ENCODE results near the gene HMX2.

HMX2 gene

DNA sequence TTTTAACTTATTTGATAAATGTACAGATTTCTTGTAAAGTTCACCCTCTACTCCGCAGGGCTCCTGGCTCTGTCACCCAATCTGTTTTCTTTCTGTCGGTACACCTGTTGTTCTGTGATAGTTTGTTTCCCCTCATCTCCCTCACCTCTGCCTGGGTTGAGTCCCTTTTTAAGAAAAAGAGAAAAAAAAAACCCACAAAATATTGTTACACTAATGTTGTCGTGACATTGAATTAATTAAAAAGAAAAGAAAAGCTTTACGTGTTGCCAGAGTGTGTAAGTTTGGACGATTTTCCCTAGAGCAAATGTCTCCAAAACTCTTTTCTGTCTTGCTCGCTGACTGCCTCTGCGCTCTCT is 8.8 kb upstream of the HMX2 start:
- DNase-seq (ENCODE audit: low read depth) = no peak

DNA sequence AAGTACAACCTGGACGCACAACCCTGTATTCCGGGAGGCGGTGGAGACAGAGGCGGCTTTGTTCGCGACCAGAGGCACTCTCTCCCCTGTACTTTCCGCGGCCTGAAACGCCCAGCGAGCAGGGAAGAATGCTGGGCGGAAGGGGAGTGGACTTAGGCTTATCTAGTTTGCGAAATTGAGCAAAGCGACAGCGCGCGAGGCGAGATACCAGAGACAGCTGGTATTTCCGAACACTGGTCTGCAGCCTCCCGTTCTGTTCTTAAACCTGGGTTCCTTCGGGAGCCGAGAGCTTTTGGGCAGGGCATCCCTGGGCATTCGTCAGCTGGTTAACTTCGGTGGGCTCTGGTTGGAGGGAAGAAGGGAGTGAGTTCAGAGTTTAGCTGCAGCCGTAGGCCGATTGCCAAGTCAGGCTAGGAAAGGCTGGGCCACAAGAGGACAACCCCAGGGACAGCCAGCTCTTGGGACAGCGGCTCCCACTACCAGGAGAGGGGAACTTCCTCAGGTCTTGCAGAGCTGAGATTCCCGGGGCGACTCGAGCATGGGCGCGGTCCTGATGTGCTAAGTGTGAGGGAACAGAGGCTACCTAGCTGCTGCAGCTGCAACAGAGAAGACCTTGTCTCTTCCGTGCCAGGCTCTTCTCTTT is 8.3 kb upstream of the HMX2 start:
- DNase-seq (ENCODE audit: low read depth) = no peak

DNA sequence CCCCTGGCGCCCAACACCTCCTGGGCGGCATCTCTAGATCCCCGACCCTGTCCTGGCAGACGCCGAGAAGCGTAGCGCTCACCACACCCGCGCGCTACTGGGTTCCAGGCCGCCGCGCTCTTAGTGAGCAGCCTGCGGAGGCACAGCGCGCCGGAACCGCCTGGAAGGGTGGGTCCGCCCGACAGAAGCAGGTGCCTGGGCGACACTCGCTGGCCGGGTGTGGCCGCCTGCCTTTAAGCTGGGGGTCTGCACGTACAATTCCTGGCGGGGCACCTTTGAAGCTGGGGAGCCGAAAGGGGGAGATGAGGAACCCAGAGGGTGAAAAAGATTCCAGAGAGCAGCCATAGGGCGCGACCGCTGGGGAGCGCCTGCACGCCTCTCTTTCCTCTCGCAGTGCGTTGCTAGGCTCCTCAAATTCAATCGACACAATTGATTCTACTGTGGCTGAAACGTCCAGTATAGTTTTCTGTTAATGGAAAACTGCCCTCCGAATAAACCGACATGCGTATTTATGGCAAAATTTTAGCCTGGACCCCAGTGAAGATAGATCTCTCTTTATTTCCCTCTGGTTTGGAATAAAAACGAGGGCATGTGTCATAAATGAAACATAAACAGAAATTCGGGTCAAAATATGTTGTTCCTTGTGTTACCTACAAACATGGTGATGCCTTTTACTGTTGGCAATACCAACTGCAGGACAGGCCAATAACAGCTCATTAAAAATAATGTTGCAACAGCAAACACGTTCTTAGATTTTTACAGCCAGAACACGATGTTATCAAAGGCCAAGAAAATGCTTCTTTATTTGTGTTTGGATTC is 7.6 kb upstream of the HMX2 start:
- no peak for DNase-seq (ENCODE audit: low read depth)

DNA sequence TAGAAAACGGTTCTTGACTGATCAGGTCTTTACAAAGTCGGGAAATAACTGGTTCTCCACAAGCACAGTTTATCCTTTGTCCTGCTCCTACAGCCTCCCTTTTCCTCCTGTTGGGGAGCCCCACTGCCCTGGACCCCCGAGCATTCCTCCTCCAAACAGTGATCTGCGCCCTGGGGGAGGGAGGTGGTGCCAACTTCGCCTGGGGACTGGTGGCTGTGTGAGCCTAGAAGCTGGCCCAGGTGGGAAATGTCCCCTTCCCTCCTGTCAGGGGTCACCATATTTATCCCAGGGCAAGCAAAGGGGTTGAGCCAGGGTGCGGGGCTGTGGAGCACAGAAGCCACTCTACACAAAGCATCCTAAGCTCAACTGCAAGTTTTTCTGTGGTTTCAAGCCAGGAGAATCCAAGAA is 6.9 kb upstream of the HMX2 start:
- no peak for DNase-seq (ENCODE audit: low read depth)

DNA sequence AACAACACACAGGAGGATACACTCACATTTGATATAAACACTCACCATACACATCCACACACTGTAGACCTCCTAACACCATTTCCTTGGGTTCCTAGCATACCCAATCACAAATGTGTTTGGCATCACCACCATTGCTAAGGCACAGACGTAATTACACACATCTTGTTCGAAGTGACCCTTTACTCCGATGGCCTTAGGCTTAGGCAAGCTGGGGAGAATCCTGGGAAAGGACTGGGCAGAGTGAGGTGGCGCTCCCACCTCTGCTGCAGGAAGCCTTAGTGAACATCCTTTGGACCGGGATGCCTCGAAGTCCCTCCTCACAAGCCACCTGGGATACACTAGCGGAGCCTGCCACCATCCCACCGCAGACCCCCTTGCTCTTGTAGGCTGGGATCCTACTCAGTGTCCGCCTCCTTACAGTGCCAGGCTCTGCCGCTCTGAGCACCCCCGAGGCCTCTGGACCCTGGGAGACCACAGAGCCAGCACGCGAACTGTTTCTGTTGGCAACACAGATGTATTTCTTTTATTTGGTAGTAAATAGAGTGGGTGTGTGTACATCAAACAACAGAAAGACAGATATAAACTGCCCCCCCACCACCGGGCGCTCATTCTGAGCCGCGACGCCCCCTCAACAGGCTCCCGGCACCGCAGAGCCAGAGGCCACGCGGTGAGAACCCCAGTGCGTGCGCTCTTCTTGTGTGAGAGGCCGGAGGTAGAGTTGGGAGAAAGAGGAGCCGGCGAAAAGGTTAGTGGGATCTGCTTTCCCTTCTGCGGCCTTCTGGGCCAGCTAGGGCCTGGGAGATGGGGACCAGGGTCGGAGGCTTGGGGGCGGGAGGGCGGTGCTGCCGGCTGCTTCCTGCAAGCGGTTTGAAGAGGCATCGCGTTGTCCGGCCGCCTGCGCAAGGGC is 5.9 kb upstream of the HMX2 start:
- no peak for DNase-seq (ENCODE audit: low read depth)

DNA sequence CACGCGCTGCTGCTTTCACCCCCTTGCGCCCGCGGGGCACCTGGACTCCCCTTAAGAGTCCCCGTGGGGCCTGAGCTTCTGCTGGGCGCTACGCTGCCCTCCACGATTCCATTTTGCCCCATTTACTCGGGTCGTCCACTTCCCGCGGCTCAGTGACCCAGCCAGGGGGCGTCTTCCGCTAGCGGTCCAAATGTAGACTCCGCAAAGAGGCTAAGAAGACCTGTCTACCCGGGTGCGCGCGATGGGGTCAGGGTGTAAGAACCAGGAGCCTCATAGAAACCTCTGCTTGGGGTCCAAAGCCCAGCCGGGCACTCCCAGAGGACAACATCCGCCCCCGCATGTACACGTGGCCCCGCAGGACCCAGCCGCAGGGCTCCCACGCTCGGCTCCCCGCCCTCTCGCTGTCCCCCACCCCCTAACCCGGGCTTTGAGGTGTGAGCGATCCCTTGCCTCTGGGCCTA is 5.2 kb upstream of the HMX2 start:
- DNase-seq (ENCODE audit: low read depth) = no peak

DNA sequence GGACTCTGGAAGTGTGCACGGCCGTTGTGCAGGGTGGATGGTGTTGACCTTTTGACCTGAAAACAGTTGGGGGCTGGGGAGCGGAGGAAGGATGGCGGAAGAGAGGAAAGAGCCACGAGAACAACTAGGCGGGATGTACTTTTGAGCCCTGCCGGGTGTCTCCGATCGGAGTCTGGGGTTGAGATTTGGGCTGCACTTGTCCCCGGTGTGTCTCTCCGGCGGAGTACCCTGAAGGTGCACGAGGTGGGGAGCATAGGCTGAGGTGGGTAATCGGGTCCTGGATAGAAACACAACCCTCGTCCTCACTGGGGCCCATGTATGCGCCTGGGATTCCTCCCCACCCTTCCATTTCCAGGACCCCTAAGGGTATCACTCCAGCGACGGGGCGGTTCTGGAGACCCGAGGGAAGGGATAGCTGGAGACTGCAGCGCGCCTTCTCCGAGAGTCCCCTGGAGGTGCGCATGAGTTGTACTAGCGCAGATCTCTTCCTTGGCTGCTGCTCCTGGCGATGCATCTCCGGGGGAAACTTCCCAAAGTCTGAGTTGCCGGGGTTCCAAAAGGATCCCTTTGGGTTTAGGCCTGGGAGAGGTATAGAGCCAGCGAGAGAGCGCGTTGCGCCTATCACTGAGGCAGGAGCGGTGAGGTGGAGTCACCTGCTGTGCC is 4.6 kb upstream of the HMX2 start:
- DNase-seq (ENCODE audit: low read depth) = no peak

DNA sequence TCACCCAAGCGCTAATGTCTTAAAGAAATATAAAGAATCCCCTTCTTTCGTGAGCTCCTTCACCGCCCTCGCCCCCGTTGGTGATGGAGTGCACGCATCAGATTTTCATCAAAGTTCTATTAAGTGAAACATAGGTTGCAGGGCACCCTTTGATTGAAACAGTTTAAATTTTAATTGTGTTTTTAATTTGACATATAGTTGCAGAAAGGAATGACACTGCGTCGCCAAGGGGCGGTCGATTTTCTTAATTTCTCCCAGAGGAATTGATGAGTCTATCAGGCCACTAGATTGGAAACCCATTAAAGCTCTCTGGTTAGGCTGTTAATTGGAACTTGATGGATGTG is 4.1 kb upstream of the HMX2 start:
- no peak for DNase-seq (ENCODE audit: low read depth)

DNA sequence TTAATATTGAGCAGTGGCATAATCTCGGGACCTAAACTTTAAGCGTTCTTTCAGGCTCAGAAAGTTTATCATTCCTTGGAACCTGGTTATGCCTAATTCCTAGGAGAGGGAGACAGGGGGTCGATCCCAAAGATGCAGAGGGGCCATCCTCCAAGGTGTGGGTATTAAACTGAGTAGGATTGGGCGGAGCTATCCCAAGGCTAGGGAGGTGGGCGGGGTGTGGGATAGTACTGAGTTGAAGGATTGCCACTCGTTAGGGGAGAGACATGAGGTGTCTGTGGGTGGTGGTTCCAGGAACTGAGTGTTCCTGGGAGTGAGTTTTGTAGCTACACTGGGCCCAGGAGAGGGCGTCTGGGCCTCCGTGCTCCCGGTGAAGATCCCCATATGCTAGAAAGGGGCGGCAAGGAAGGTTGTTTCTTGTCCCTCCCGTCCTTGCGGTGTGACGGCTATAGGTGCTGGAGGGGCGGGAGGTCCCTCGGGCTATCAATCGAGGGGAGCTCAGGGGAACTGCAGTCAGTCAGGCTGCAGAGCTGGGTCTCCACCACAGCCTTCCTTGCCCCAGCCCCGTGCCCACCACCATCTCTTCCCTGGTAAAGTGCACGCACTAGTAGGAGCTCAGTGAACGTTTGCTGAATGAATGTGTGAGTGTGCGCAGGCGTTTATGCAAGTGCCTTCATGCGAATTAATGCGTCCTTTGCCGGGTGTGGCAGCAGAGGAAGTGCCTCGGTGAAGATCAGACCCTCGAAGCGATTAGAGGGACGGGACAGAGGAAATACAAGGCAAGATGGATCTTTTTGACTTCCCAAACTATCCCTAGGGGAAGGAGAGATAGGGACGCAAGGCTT is 3.0 kb upstream of the HMX2 start:
- no peak for DNase-seq (ENCODE audit: low read depth)

DNA sequence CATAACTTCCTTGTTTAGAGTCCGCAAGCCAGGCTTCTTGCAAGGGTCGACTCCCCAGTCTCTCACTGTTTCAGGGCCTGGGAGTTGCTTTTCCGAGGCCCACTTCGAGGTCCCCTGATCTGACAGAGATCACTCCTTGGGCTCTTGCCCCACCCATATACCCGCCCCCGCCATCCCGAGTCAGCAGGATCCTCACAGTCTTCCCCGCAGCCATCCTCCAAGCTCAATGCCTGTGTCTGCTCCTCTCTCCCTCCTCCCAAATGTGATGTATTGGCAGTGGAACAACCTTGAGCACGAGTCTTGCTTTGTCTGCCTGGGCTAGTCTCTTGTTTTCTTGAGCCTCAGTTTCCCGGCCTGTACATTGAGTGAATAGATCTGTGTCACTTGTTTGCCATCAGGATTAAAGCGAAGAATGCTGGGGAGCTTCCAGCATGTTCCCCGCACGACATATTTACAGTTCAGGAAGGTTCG is 2.4 kb upstream of the HMX2 start:
- DNase-seq (ENCODE audit: low read depth) = no peak

DNA sequence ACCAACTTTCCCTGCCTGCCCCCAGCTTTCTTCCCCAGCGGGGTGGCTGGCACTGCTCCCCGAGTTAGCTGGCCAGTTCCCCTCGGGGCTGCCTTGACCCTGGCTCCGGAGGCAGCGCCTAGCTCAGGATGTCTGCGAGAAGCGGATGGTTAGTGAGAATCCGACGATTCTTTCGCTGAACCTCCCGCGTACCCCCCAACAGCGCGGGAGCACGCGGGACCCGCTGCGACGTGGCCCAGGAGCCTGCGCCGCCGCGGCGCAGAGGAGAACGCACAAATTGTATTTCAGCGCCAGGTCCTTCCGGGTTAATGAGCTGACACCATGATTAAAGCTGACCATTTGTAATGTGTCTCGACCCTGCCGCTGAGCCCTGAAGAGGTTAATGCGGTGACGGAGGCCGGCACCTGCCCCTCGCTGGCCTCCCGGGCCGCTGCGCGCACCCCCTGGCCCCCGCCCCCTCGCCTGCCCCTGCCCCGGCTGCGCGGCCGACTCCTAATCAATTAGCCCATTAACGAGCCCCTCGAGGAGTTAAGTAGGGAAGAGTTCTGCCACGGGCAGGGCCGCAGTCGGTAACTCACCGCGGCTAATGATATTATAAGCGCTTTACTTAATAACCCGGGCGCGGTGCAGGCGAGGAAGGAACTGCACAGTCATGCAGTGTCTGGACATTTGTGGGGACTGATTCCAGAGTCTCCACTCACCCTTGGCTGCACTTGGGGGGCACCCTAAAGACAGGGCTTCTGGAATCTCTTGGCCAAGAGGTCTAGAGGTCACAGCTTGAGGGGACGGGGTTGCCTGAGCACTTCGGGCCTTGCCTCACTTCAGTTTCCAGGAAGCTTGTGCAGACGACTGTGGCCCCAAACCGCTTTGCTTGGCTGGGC is 1.7 kb upstream of the HMX2 start:
- no peak for DNase-seq (ENCODE audit: low read depth)

DNA sequence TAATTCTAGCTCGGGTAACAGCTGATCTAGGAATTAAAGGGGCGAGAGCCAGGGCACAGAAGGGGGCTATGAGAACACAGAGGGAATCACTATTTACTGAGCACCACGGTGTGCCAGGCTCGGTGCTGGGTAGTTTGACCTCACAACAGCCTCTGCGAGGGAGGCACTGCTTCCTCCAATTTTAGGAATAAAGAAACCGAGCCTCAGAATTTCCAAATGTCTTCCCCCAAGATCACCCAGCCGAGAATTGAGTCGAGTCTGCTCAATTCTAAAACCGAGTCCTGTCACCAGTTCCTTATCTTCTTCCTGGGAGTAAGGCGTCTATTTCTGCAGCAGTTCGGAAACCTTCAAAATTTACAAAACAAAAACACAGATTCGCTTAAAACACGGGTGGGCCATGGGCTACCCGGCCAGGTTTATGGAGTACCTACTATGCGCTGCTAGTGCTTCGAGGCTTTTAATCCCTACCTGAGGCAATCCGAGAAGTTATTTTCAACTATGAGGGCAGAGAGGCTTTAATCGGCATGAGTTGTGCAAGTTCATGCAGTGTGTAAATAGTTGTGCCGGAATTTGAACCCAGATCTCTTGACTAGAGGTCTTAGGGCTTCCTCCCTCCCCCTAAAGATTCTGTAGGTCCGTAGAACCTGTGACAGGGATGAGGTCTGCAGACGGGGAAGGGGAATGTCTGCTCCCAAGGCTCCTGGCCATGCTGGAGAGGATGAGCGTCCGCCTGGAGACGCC is 872 bp upstream of the HMX2 start:
- no peak for DNase-seq (ENCODE audit: low read depth)

DNA sequence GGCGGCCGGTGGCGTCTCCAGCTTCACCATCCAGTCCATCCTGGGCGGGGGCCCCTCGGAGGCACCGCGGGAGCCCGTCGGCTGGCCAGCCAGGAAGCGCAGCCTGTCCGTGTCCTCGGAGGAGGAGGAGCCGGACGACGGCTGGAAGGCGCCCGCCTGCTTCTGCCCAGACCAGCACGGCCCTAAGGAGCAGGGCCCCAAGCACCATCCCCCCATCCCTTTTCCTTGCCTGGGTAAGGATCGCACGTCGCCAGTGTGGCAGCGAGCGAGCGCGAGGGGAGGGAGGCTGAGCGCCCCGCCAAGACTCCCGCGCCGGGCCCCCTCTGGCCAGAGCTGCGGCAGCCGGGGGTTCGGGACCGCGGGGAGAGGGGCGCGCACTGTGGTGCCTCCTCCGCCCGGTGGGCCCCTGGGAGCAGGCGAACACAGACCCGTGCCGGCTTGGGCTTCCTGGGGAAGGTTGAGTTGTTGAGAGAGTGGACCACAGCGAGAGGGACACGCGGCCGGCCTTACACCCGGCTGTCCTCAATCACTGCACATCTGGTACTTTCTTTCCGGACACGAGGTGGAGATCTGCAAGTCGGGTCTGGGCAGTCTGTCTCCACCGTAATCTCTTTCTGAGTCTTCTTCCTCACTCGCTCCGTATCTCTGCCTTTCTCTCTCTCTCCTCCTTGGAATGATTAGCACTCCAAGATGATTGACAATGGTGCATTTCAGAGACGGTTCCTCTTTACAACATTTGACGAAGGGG is 652 bp downstream of the HMX2 start:
- DNase-seq (ENCODE audit: low read depth) = no peak

DNA sequence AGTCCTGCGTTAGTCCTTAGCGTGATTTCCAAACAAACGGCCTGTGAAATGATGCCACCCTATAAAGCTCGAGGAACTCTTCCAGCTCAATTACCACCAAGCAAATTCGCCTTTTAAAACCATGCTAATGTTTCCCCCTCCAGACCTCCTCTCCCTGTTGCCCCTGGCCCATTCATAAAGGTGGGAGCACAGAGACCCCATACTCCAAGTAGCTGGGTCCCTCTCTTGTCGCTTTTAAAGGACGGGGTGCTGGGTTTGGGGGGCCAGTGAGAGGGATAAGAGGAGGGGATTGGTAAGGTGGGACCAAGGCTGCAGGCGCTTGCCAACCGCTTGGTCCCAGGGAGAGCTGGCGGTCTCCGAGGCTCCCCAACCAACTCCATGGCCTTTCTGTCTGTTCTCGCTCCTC is 1.2 kb downstream of the HMX2 start:
- DNase-seq (ENCODE audit: low read depth) = no peak

DNA sequence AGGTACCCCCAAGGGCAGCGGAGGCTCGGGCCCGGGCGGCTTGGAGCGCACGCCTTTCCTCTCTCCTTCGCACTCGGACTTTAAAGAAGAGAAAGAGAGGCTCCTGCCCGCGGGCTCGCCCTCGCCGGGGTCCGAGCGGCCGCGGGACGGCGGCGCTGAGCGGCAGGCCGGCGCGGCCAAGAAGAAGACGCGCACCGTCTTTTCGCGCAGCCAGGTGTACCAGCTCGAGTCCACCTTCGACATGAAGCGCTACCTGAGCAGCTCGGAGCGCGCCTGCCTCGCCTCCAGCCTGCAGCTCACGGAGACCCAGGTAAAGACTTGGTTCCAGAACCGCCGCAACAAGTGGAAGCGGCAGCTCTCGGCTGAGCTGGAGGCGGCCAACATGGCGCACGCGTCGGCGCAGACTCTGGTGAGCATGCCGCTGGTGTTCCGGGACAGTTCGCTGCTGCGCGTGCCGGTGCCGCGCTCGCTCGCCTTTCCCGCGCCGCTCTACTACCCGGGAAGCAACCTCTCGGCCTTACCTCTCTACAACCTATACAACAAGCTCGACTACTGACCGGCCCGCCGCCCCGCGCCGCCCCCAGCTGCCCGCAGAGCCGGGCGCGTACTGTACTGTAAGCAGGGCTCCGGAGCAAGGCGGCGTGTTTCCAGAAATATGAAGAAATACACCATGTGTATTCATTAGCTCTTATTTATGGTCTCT is 1.8 kb downstream of the HMX2 start:
- no peak for DNase-seq (ENCODE audit: low read depth)

DNA sequence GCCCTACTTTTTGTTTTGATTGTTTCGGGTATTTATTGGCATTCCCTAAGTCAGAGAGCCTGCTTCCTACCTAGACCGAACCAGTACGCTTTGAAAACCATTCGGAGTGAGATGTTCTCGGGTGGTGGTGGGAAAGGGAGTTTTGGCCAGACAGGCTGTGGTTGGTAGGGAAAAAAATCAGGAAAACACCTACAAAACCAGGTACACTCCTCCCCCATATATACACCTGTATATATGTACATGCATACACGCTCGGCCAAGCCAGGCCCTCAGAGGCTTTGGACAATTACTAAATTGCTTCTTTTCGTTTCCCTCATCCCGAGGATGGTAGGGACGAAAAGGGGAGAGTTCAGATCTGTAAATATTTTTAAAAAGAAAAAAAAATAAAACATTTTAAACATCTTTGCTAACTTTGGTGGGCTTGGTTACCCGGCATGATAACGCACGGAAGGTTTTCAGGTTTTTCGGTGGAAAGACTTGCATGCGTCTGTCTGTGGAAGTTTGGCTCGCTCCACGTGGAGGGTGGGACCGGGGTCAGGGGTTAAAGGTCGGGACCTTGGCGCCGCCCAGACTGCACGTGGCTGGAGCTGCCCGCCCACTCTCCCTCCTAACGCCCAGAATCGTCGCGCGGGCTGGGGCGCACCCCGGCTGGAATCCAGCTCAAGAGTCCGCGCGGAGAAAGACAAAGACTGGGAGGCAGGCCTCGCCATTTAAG is 2.5 kb downstream of the HMX2 start:
- no peak for DNase-seq (ENCODE audit: low read depth)

DNA sequence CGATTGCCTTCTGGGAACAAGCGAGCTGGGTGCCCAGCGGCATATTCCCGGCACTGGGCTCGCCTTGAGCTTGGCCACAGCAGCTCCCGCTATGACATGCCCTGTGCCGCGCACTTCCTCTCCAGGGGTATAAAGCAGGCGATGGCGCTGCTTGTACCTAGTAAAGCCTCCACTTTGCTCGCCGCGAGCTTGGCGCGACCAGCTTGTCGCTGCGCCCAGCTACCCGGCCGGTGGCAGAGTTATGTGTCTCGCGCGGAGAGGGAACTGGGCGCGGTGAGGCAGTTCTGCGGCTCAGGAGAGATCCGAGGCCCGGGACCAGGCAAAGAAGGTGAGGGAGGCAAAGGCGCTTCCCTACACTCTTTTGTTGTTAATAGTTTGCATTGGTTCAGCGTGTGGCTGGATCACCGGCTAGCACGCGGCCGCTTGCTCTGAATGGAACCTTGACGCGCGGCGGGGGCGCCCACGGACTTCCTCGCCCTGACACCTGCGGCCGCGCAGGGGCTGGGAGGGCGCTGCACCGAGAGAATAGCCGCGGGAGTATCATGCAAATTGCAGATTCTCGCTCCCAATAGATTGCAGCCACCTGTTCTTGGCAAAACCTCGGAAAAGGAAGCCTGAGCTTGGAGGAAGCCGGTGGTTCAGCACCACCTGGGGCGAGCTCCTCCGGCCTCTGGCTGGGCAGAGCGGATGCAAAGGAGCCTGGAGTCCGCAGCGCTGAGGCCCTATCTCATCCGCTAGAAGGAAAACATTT is 3.2 kb downstream of the HMX2 start:
- no peak for DNase-seq (ENCODE audit: low read depth)
